Measurements from ENCODE around the gene ACTA2. TPM values are rescaled to one million over a fixed set of nuclear protein-coding genes. Genes with fewer than 3 reads are reported as not detected.

Gene ACTA2
- 87.2 and 450 TPM in 2 replicates for total RNA-seq

DNA sequence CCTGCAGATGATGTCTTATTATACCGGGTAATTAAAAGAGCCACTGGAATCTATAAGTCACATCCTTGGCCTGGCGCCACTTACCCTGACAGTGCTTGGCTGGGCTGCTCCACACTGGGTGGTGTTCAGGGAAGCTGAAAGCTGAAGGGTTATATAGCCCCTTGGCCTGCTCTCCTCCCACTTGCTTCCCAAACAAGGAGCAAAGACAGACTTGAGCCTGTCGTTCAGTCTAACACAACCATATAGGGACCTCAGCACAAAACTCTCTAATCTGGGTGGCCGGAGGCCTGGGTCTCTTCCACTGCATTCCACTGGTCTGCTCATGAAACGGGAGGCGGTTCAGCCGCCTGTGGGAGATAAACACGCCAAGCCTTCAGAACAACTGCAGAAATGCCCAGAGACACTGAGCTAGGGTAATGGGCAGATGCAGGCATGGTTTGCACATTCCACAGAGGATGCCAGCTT, at the start of gene ACTA2:
TSS of gene ACTA2 (minus strand) at position 127 of the 465 bp plus-strand sequence. CDS start 3,843 bp downstream, outside the sequence.

DNA sequence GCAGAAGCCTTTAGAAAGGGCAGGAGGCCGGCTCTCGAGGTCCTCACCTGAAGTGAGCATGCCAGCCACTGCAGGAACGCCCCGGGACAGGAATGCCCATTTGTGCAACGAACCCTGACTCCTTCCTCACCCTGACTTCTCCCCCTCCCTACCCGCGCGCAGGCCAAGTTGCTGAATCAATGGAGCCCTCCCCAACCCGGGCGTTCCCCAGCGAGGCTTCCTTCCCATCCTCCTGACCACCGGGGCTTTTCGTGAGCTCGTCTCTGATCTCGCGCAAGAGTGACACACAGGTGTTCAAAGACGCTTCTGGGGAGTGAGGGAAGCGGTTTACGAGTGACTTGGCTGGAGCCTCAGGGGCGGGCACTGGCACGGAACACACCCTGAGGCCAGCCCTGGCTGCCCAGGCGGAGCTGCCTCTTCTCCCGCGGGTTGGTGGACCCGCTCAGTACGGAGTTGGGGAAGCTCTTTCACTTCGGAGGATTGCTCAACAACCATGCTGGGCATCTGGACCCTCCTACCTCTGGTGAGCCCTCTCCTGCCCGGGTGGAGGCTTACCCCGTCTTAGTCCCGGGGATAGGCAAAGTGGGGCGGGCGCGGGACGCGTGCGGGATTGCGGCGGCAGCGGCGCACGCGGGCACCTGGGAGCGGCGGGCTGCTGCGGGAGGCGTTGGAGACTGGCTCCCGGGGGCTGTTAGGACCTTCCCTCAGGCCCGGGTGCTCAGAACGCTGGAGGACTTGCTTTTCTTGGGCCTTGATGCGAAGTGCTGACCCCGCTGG, 38.0 kb upstream of the ACTA2 start, which contains the start of gene FAS:
TSS of gene FAS (plus strand) at position 415 of the 777 bp plus-strand sequence. CDS start at position 494, 79 bp downstream.

Other genes with a start within 250 kb of the ACTA2 start
- not detected in 2 replicates for gene LIPK, start 246.5 kb downstream of the ACTA2 start, total RNA-seq
- not detected in 2 replicates for gene LIPN, start 192.8 kb downstream of the ACTA2 start, total RNA-seq
- gene LIPM, start 150.0 kb downstream of the ACTA2 start, total RNA-seq, result not detected in 2 replicates
- 0.12 TPM in 1 of 2 replicates, not detected in the other for gene ANKRD22, start 100.9 kb downstream of the ACTA2 start, total RNA-seq
- gene STAMBPL1, start 72.5 kb downstream of the ACTA2 start, total RNA-seq, result 34.0 and 53.5 TPM in 2 replicates
- 59.2 and 80.0 TPM in 2 replicates for gene FAS, start 38.0 kb upstream of the ACTA2 start, total RNA-seq